Measurements from ENCODE around the gene ABLIM1. TPM values are rescaled to one million over a fixed set of nuclear protein-coding genes. Genes with fewer than 3 reads are reported as not detected.

ABLIM1 gene
- polyA plus RNA-seq, 3 donors, result 0.33 to 0.91 (median 0.57) TPM

DNA sequence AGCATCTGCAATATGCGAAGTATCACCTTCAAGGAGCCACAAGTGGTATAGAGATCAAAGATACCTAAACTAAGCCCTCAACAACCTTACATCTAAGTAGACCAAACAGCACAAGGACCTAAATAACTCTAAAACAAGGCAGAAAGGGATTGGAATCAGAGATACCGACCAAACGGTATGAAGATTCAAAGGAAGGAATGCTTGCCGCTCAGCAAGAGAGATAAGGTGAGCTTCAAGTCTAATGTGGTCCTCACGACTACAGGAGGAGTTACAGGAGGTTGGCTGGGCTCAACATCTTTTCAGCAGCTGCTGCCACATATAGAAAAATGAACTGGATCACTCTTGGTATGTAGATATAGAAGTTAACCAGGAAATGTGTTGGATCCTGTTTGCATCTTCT lies 11.6 kb downstream of the ABLIM1 start:
- Histone ChIP-seq H3K9me3 (replicated peaks in 1 of 2; ENCODE audit: control insufficient read depth in 1 of 2, insufficient read depth in 1 of 2, low read length in 2 of 2) (no peaks in the 10 kb centered on the region), H3K27ac (ENCODE audit: low read depth in 1 of 2, low read length in 2 of 2) (no peak overlapping the region), H3K36me3 (replicated peaks in 1 of 2; ENCODE audit: control insufficient read depth in 1 of 2, insufficient read depth in 2 of 2, low read length in 2 of 2) (no peaks in the 10 kb centered on the region), H3K27me3 (ENCODE audit: control insufficient read depth in 2 of 2, insufficient read depth in 2 of 2, low read length in 2 of 2) (no peaks in the 10 kb centered on the region), H3K4me2 (replicated peaks; ENCODE audit: extremely low read depth, low read length, poor library complexity, severe bottlenecking) (no peak overlapping the region), H2AFZ (ENCODE audit: insufficient read depth, low read depth, low read length, poor library complexity, severe bottlenecking) (no peak overlapping the region), H3K79me2 (ENCODE audit: insufficient read depth, low read length) (no peaks in the 10 kb centered on the region), H3K9ac (ENCODE audit: insufficient read depth, low read length, poor library complexity, severe bottlenecking) (no peak overlapping the region), H3K4me3 (replicated peaks in 1 of 3; ENCODE audit: low read depth in 2 of 3, low read length in 3 of 3) (no peak overlapping the region), H3K4me1 (ENCODE audit: control insufficient read depth in 1 of 2, insufficient read depth in 2 of 2, low read length in 2 of 2) (no peaks in the 10 kb centered on the region), H4K20me1 (ENCODE audit: insufficient read depth, low read length) (no peaks in the 10 kb centered on the region)
- 80% methylated on average over 2 of the region's 5 CpGs for WGBS (ENCODE audit: insufficient coverage)
- Mint-ChIP-seq H3K27ac (no peak overlapping the region), H3K4me1 (peaks cover 7% of the 10 kb centered on the region), H3K27me3 (ENCODE audit: low read depth in 3 of 3) (peaks cover 0 to 3% (median 0%) of the 10 kb centered on the region in 3 donors), H3K9me3 (peaks cover 0 to 2% (median 0%) of the 10 kb centered on the region in 7 donors), H3K36me3 (no peaks in the 10 kb centered on the region), H3K4me3 (no peak overlapping the region)
- no peak for DNase-seq
- intact Hi-C loops (cut with micrococcal nuclease), result no loop called here
- TF ChIP-seq CTCF (IDR thresholded peaks at IDR 0.05), result no peak

DNA sequence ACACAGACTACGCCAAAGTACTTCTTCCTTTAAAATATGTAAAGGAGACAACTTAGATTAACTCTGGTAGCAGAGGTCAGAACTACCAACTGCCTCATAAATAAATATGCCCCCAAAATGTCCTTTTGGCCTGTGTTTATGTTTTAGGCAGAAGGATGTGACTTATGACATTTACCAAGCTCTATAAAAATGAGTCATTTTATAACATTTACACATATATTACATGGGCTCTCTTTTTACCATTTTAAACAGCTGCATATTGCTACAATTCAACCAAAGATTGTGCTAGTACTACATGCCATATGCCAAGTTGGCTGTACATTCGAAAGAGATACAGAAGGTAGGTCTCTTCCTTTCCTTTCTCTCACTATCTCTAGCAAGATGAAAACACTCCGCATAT lies 12.4 kb downstream of the ABLIM1 start:
- H3K4me3 Mint-ChIP-seq, result no peak overlapping the region
- H3K79me2 ChIP-seq (ENCODE audit: insufficient read depth, low read length), result no peaks in the 10 kb centered on the region
- no peak overlapping the region for H3K27ac ChIP-seq (ENCODE audit: low read depth in 1 of 2, low read length in 2 of 2)
- H2AFZ ChIP-seq (ENCODE audit: insufficient read depth, low read depth, low read length, poor library complexity, severe bottlenecking), result no peak overlapping the region
- H4K20me1 ChIP-seq (ENCODE audit: insufficient read depth, low read length), result no peaks in the 10 kb centered on the region
- no peaks in the 10 kb centered on the region for H3K36me3 ChIP-seq (replicated peaks in 1 of 2; ENCODE audit: control insufficient read depth in 1 of 2, insufficient read depth in 2 of 2, low read length in 2 of 2)
- no peak overlapping the region for H3K4me2 ChIP-seq (replicated peaks; ENCODE audit: extremely low read depth, low read length, poor library complexity, severe bottlenecking)
- intact Hi-C loops (cut with micrococcal nuclease), result no loop called here
- H3K9me3 Mint-ChIP-seq, result peaks cover 0 to 2% (median 0%) of the 10 kb centered on the region in 7 donors
- H3K27me3 Mint-ChIP-seq (ENCODE audit: low read depth in 3 of 3), result peaks cover 0 to 3% (median 0%) of the 10 kb centered on the region in 3 donors
- H3K27me3 ChIP-seq (ENCODE audit: control insufficient read depth in 2 of 2, insufficient read depth in 2 of 2, low read length in 2 of 2), result no peaks in the 10 kb centered on the region
- no peaks in the 10 kb centered on the region for H3K36me3 Mint-ChIP-seq
- no peaks in the 10 kb centered on the region for H3K9me3 ChIP-seq (replicated peaks in 1 of 2; ENCODE audit: control insufficient read depth in 1 of 2, insufficient read depth in 1 of 2, low read length in 2 of 2)
- no peak for DNase-seq
- no peak overlapping the region for H3K4me3 ChIP-seq (replicated peaks in 1 of 3; ENCODE audit: low read depth in 2 of 3, low read length in 3 of 3)
- peaks cover 7% of the 10 kb centered on the region for H3K4me1 Mint-ChIP-seq
- no peak overlapping the region for H3K27ac Mint-ChIP-seq
- WGBS (ENCODE audit: insufficient coverage), result no CpG with 5 or more reads among the region's 3 CpGs
- H3K9ac ChIP-seq (ENCODE audit: insufficient read depth, low read length, poor library complexity, severe bottlenecking), result no peak overlapping the region
- H3K4me1 ChIP-seq (ENCODE audit: control insufficient read depth in 1 of 2, insufficient read depth in 2 of 2, low read length in 2 of 2), result no peaks in the 10 kb centered on the region
- TF ChIP-seq CTCF (IDR thresholded peaks at IDR 0.05), result no peak

All from CD14-positive monocyte (primary cell).